Mucosa of rectum (tissue), 2 donors: ENCODE measurements around the gene UFD1.

Experiments
- H3K27ac ChIP-seq, 2 donors: one replicate each; pipeline ENCODE4 v1.7.0; 2013; ENCODE audit warnings: inconsistent platforms in 2 of 2, low read depth in 2 of 2, low read length in 2 of 2
- H3K27me3 ChIP-seq, 2 donors: one replicate each; pipeline ENCODE4 v1.7.0; 2013; ENCODE audit warnings: low read length in 2 of 2; ENCODE audit not compliant: control insufficient read depth in 2 of 2, insufficient read depth in 2 of 2
- H3K36me3 ChIP-seq, 2 donors: one replicate each; pipeline ENCODE4 v1.7.0; 2013; ENCODE audit warnings: low read length in 2 of 2; ENCODE audit not compliant: control insufficient read depth in 2 of 2, insufficient read depth in 2 of 2
- H3K4me1 ChIP-seq, 2 donors: one replicate each; pipeline ENCODE4 v1.7.0; 2013; ENCODE audit warnings: low read length in 2 of 2, mild to moderate bottlenecking in 1 of 2; ENCODE audit not compliant: control insufficient read depth in 2 of 2, insufficient read depth in 2 of 2
- H3K4me3 ChIP-seq, 2 donors: one replicate each; pipeline ENCODE4 v1.7.0; 2013; ENCODE audit warnings: low read length in 2 of 2
- H3K9ac ChIP-seq, 2 donors: one replicate each; pipeline ENCODE4 v1.7.0; 2013; ENCODE audit warnings: low read length in 2 of 2, low read depth in 1 of 2, mild to moderate bottlenecking in 1 of 2
- H3K9me3 ChIP-seq, 2 donors: one replicate each; pipeline ENCODE4 v1.7.0; 2013; ENCODE audit warnings: low read length in 2 of 2; ENCODE audit not compliant: control insufficient read depth in 2 of 2
- donor health status: healthy.
- donor health status: Normal muscosa, but diverticular disease.

The UFD1 gene

GRCh38 chr22:19482297-19482696, 3.3 kb upstream of the UFD1 start:
- H3K9ac ChIP-seq, result no peak overlapping the region
- no peak overlapping the region for H3K27ac ChIP-seq
- H3K36me3 ChIP-seq, result peaks cover 0 to 6% of the 10 kb centered on the region in 2 donors
- no peak overlapping the region for H3K4me3 ChIP-seq
- no peaks in the 10 kb centered on the region for H3K9me3 ChIP-seq
- H3K4me1 ChIP-seq, result peaks cover 11 to 13% of the 10 kb centered on the region in 2 donors
- H3K27me3 ChIP-seq, result no peaks in the 10 kb centered on the region

GRCh38 chr22:19480789-19481188, 1.8 kb upstream of the UFD1 start:
- H3K27me3 ChIP-seq, result no peaks in the 10 kb centered on the region
- H3K27ac ChIP-seq, result no peak overlapping the region
- no peak overlapping the region for H3K9ac ChIP-seq
- peaks cover 5 to 8% of the 10 kb centered on the region in 2 donors for H3K36me3 ChIP-seq
- H3K4me3 ChIP-seq, result peak overlapping the region in 1 of 2 donors; percentile 97
- no peaks in the 10 kb centered on the region for H3K9me3 ChIP-seq
- H3K4me1 ChIP-seq, result peaks cover 14 to 16% of the 10 kb centered on the region in 2 donors

DNA sequence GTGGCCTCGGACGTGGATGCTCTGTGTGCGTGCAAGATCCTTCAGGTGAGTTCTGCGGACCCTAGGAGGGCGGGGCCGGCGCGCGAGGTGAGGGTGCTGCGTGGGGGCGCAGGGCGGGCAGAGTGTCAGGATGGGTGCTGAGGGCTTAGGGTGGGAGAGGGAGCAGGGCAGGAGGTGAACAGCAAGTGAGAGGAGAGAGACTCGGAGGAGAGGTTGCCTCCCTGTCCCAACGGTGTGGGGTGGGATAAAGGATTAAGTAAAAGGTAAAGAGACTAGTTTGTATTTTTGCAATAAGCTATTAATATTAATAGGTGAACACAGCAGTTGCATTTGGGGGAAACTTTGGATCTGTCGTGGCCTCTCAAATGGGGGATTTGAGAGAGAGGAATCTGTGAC, 1.2 kb upstream of the UFD1 start:
- Histone ChIP-seq H3K27me3 (no peaks in the 10 kb centered on the region), H3K9ac (peak overlapping the region in 1 of 2 donors; percentile 41), H3K9me3 (no peaks in the 10 kb centered on the region), H3K27ac (no peak overlapping the region), H3K4me1 (peaks cover 14 to 16% of the 10 kb centered on the region in 2 donors), H3K36me3 (peaks cover 6 to 9% of the 10 kb centered on the region in 2 donors), H3K4me3 (peak overlapping the region; percentile 95 to 97)

GRCh38 chr22:19479355-19480172, 571 bp upstream of the UFD1 start, which contains the start of gene CDC45:
TSS of gene CDC45 (plus strand) at chr22:19479920. CDS start at chr22:19479969, 49 bp downstream.
- H3K4me3 ChIP-seq, result peak within 1 kb of the TSS; percentile 95 to 97
- peak within 1 kb of the TSS; percentile 95 to 97 for H3K27ac ChIP-seq
- no peaks in the 10 kb centered on the region for H3K9me3 ChIP-seq
- H3K4me1 ChIP-seq, result peaks cover 14 to 16% of the 10 kb centered on the region in 2 donors
- H3K36me3 ChIP-seq, result peaks cover 6 to 14% of the 10 kb centered on the region in 2 donors
- H3K9ac ChIP-seq, result peak within 1 kb of the TSS; percentile 90 to 98
- no peaks in the 10 kb centered on the region for H3K27me3 ChIP-seq

DNA sequence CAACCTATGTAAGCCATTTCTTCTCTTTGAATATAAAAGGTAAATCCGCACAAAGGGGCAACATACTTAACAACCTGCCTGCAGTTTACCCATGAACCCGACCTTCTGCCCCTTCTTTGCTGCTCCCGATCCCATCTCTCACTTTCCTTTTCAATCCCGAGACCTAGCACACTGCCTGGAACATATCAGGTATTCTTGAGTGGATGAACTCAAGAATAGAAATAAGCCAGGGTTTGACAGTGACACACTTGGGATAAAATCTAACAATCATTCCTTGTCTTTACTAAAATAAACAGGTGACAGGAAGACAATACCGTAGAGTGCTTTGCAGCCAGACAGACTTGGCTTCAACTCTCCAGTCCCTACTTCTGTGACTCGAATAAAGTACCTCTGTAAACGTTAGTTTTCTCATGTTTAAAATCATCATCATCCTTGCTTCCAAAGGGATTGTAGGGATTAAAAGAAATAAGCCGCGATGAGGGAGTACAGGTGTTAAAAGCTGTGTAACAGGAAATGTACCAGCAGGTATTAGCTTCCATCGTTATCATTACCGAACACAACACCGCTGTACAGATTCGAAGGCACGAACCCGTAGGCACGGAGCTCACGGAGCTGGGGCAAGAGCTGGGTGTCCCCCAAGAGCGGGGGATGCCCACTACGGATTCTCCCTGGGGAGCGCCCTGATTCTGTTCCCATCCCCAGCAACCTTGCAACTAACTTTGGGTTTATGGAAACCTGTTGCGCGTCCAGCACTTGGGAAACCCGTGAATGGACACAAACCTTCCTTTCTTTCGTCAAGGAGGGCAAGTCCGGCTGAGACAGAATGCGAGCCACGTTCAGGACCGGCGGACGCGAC, 720 bp downstream of the UFD1 start:
- no peaks in the 10 kb centered on the region for H3K9me3 ChIP-seq
- H3K36me3 ChIP-seq, result peaks cover 12 to 16% of the 10 kb centered on the region in 2 donors
- peak overlapping the region; percentile 90 to 98 for H3K9ac ChIP-seq
- H3K4me3 ChIP-seq, result peak overlapping the region; percentile 95 to 97
- H3K27ac ChIP-seq, result peak overlapping the region; percentile 95 to 97
- H3K4me1 ChIP-seq, result peaks cover 14 to 16% of the 10 kb centered on the region in 2 donors
- H3K27me3 ChIP-seq, result no peaks in the 10 kb centered on the region

DNA sequence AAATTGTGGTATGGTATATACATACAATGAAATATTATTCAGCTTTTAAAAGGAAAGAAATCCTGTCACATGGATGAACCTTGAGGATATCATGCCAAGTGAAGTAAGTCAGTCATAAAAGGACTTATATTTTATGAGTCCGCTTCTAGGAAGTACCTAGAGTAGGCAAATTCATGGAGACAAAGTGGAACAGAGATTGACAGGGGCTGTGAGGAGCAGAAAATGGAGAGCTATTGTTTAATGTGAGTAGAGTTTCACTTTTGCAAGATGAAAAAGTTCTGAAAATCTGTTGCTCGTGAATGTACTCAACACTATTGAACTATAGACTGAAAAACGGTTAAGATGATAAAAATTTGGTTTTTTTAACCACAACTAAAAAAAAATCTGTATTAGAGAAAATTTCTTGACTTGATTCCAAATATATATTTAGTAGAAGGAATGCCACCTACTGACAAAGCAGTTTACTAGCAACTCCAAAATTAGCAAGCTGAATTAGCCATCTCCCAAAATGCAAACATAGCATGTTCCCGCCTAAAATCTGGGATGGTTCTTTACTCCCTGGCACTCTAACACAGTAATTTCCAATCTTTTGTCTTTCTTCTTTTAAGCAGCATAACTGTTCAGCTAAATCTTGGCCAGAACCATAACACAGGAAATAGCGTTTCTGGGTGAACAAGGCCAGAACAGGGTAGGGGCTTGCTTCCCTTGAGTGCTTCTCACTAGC, 1.5 kb downstream of the UFD1 start:
- H3K9me3 ChIP-seq, result no peaks in the 10 kb centered on the region
- peaks cover 18 to 24% of the 10 kb centered on the region in 2 donors for H3K36me3 ChIP-seq
- H3K9ac ChIP-seq, result peak overlapping the region in 1 of 2 donors; percentile 90
- H3K4me1 ChIP-seq, result peaks cover 14 to 16% of the 10 kb centered on the region in 2 donors
- no peaks in the 10 kb centered on the region for H3K27me3 ChIP-seq
- H3K4me3 ChIP-seq, result peak overlapping the region; percentile 95 to 97
- H3K27ac ChIP-seq, result no peak overlapping the region

DNA sequence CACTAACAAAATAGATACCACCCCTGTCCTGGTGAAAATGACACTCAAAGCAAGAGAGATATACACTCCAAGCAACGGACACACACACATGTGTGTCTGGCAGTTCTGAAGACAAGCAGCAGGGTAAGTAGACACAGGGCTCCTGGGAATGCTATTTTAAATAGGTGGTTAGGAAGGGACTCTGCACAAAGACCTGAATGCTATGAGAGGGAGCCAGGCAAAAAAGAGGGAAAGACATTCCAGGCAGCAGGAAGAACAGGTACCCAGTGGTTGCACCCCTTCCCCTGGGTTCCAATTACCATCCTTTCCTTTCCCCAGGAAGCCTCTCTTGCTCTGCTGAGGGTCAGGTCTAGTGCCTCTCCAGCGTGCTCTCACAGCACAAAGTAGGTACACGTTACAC, 3.0 kb downstream of the UFD1 start:
- Histone ChIP-seq H3K27ac (no peak overlapping the region), H3K4me3 (no peak overlapping the region), H3K9ac (no peak overlapping the region), H3K27me3 (no peaks in the 10 kb centered on the region), H3K4me1 (peaks cover 14 to 16% of the 10 kb centered on the region in 2 donors), H3K9me3 (no peaks in the 10 kb centered on the region), H3K36me3 (peaks cover 32 to 38% of the 10 kb centered on the region in 2 donors)

GRCh38 chr22:19473578-19473977, 5.4 kb downstream of the UFD1 start:
- peaks cover 9 to 12% of the 10 kb centered on the region in 2 donors for H3K4me1 ChIP-seq
- no peaks in the 10 kb centered on the region for H3K27me3 ChIP-seq
- H3K9ac ChIP-seq, result no peak overlapping the region
- H3K9me3 ChIP-seq, result no peaks in the 10 kb centered on the region
- peaks cover 54 to 59% of the 10 kb centered on the region in 2 donors for H3K36me3 ChIP-seq
- no peak overlapping the region for H3K27ac ChIP-seq
- H3K4me3 ChIP-seq, result no peak overlapping the region

GRCh38 chr22:19472233-19472632, 6.8 kb downstream of the UFD1 start:
- Histone ChIP-seq H3K4me3 (no peak overlapping the region), H3K9ac (no peak overlapping the region), H3K27me3 (no peaks in the 10 kb centered on the region), H3K9me3 (no peaks in the 10 kb centered on the region), H3K4me1 (peaks cover 3% of the 10 kb centered on the region in 2 donors), H3K27ac (no peak overlapping the region), H3K36me3 (peaks cover 65 to 72% of the 10 kb centered on the region in 2 donors)
